ENCODE data around the gene FUT6.
A peak's percentile ranks its signal among the peaks of the same experiment; 100 is the strongest.
"Not testable (repeated sequence)": the region's sequence is repeated elsewhere in the genome, so short reads cannot be mapped to it uniquely, and the experiment has no call there.

The FUT6 gene

GRCh38 chr19:5857203-5858081, 17.9 kb upstream of the FUT6 start:
- DNase-seq (ENCODE audit: low read depth in 2 of 2), result no peak

GRCh38 chr19:5855151-5855550, 15.6 kb upstream of the FUT6 start:
- not testable (repeated sequence) for DNase-seq (ENCODE audit: low read depth in 2 of 2)

GRCh38 chr19:5854121-5854520, 14.6 kb upstream of the FUT6 start:
- DNase-seq (ENCODE audit: low read depth in 2 of 2), result not testable (repeated sequence)

GRCh38 chr19:5851302-5851701, 11.8 kb upstream of the FUT6 start, which contains the start of gene FUT3:
Gene FUT3 (minus strand): TSS chr19:5851449.
- no peak for DNase-seq (ENCODE audit: low read depth in 2 of 2)

GRCh38 chr19:5850743-5851293, 11.3 kb upstream of the FUT6 start:
- DNase-seq (ENCODE audit: low read depth in 2 of 2), result no peak

- no peak for DNase-seq (ENCODE audit: low read depth in 2 of 2)
Measured at GRCh38 chr19:5850189-5850588, 10.7 kb upstream of the FUT6 start.

GRCh38 chr19:5848621-5849020, 9.1 kb upstream of the FUT6 start:
- not testable (repeated sequence) for DNase-seq (ENCODE audit: low read depth in 2 of 2)

- not testable (repeated sequence) for DNase-seq (ENCODE audit: low read depth in 2 of 2)
Measured at GRCh38 chr19:5847846-5848245, 8.3 kb upstream of the FUT6 start.

- no peak for DNase-seq (ENCODE audit: low read depth in 2 of 2)
Measured at GRCh38 chr19:5844456-5845433, 5.2 kb upstream of the FUT6 start.

- DNase-seq (ENCODE audit: low read depth in 2 of 2), result no peak
Measured at GRCh38 chr19:5843295-5843927, 3.9 kb upstream of the FUT6 start.

GRCh38 chr19:5841735-5842111, 2.2 kb upstream of the FUT6 start:
- not testable (repeated sequence) for DNase-seq (ENCODE audit: low read depth in 2 of 2)

GRCh38 chr19:5838353-5839064, 993 bp downstream of the FUT6 start:
- no peak for DNase-seq (ENCODE audit: low read depth in 2 of 2)

GRCh38 chr19:5837761-5838352, 1.6 kb downstream of the FUT6 start:
- DNase-seq (ENCODE audit: low read depth in 2 of 2), result no peak

- no peak for DNase-seq (ENCODE audit: low read depth in 2 of 2)
Measured at GRCh38 chr19:5832527-5833216, 6.8 kb downstream of the FUT6 start.

- DNase-seq (ENCODE audit: low read depth in 2 of 2), result no peak
Measured at GRCh38 chr19:5832061-5832460, 7.4 kb downstream of the FUT6 start.

GRCh38 chr19:5831159-5831558, 8.3 kb downstream of the FUT6 start:
- no peak for DNase-seq (ENCODE audit: low read depth in 2 of 2)

- no peak for DNase-seq (ENCODE audit: low read depth in 2 of 2)
Measured at GRCh38 chr19:5829567-5830310, 9.8 kb downstream of the FUT6 start.

GRCh38 chr19:5828661-5829566, 10.6 kb downstream of the FUT6 start:
- peak in 1 of 2 donors; percentile 20 for DNase-seq (ENCODE audit: low read depth in 2 of 2)

Data from stimulated activated CD8-positive, alpha-beta memory T cell treated with anti-CD3 and anti-CD28 coated beads, Interleukin-7, amount 100 ng/mL, for 4 hours (primary cell).